GM21447 (cell line): ENCODE measurements around the gene ABL2.

Source experiments
- ATAC-seq: cut with Tn5 transposase; IDR thresholded peaks from one replicate; pipeline ENCODE4 v1.9.1; 2021; ENCODE audit not compliant: unreplicated experiment

The ABL2 gene

GRCh38 chr1:179095924-179096323 lies 133.6 kb downstream of the ABL2 start:
- ATAC-seq, result no peak

GRCh38 chr1:179095377-179095776 lies 134.1 kb downstream of the ABL2 start:
- ATAC-seq, result no peak

- ATAC-seq, result no peak
Measured at GRCh38 chr1:179094818-179095217, 134.7 kb downstream of the ABL2 start.

GRCh38 chr1:179092896-179093461 lies 136.5 kb downstream of the ABL2 start:
- no peak for ATAC-seq

GRCh38 chr1:179091691-179092165 lies 137.7 kb downstream of the ABL2 start:
- no peak for ATAC-seq

GRCh38 chr1:179090923-179091322 lies 138.6 kb downstream of the ABL2 start:
- ATAC-seq, result no peak

- no peak for ATAC-seq
Measured at GRCh38 chr1:179090522-179090921, 139.0 kb downstream of the ABL2 start.

GRCh38 chr1:179089827-179090482 lies 139.5 kb downstream of the ABL2 start:
- no peak for ATAC-seq

GRCh38 chr1:179087665-179088064 lies 141.8 kb downstream of the ABL2 start:
- no peak for ATAC-seq

- no peak for ATAC-seq
Measured at GRCh38 chr1:179083533-179083932, 145.9 kb downstream of the ABL2 start.

- no peak for ATAC-seq
Measured at GRCh38 chr1:179082999-179083335, 146.5 kb downstream of the ABL2 start.

GRCh38 chr1:179082333-179082998 lies 147.0 kb downstream of the ABL2 start:
- ATAC-seq, result peak; percentile 6

- peak; percentile 81 for ATAC-seq
Measured at GRCh38 chr1:179081687-179082332, 147.7 kb downstream of the ABL2 start, which contains the start of gene TOR3A. Gene TOR3A, plus strand, starts transcription at chr1:179082070. Its CDS starts 59 bp downstream, at chr1:179082129.

GRCh38 chr1:179080866-179081686 lies 148.4 kb downstream of the ABL2 start:
- peak; percentile 32 for ATAC-seq

GRCh38 chr1:179079113-179079761 lies 150.2 kb downstream of the ABL2 start:
- ATAC-seq, result no peak

GRCh38 chr1:179077396-179077795 lies 152.1 kb downstream of the ABL2 start:
- ATAC-seq, result no peak

GRCh38 chr1:179066471-179066870 lies 163.0 kb downstream of the ABL2 start:
- no peak for ATAC-seq

GRCh38 chr1:179061360-179062282 lies 167.9 kb downstream of the ABL2 start:
- ATAC-seq, result no peak
